Measurements from ENCODE around the gene HBE1.

The HBE1 gene

DNA sequence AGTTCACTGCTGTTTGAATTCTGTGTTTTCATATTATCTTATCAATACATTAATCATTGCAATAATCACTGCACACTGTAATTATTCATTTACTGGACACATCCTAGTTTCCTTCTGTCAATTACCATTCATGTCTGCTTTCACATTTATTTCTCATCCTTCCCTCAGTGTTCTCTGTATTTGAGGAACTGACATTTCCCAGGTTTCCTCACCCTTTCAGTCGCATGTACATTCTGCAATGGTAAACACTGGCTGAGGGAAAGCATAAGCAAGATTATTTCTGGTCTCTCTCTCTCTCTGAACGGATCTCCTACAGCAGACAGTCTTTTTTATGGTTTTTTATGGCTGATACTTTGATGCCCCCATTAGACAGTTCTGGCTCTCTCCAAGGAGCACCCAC is 31.3 kb downstream of the HBE1 start:
- no peak for FAIRE-seq
- DNase-seq (ENCODE audit: insufficient read length, low spot score), result no peak

DNA sequence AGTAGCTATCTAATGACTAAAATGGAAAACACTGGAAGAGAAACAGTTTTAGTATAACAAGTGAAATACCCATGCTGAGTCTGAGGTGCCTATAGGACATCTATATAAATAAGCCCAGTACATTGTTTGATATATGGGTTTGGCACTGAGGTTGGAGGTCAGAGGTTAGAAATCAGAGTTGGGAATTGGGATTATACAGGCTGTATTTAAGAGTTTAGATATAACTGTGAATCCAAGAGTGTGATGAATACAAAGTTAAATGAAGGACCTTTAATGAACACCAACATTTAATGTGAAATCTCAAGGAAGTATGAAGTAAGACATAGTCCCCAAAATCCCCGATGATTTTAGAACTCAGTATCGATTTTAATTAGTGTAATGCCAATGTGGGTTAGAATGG is 32.3 kb downstream of the HBE1 start:
- FAIRE-seq (no peak), DNase-seq (ENCODE audit: insufficient read length, low spot score) (no peak)

GRCh38 chr11:5235364-5236095 is 34.2 kb downstream of the HBE1 start:
- FAIRE-seq (no peak), DNase-seq (ENCODE audit: insufficient read length, low spot score) (no peak)

DNA sequence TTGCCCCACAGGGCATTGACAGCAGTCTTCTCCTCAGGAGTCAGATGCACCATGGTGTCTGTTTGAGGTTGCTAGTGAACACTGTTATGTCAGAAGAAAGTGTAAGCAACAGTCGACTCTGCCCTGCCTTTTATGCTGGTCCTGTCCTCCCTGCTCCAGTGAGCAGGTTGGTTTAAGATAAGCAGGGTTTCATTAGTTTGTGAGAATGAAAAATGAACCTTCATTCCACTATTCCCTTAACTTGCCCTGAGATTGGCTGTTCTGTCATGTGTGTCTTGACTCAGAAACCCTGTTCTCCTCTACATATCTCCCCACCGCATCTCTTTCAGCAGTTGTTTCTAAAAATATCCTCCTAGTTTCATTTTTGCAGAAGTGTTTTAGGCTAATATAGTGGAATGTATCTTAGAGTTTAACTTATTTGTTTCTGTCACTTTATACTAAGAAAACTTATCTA is 35.3 kb downstream of the HBE1 start, which contains the start of gene HBD:
Gene HBD (minus strand): TSS at position 103 of the 454 bp plus-strand sequence. CDS start 50 bp downstream, at position 53.
- DNase-seq (ENCODE audit: insufficient read length, low spot score), result no peak
- no peak for FAIRE-seq

- no peak for FAIRE-seq
- DNase-seq (ENCODE audit: insufficient read length, low spot score), result no peak
These were observed 36.4 kb downstream of the HBE1 start for GRCh38 chr11:5233307-5233706.

GRCh38 chr11:5232821-5233220 is 36.9 kb downstream of the HBE1 start:
- no peak for FAIRE-seq
- DNase-seq (ENCODE audit: insufficient read length, low spot score), result no peak

DNA sequence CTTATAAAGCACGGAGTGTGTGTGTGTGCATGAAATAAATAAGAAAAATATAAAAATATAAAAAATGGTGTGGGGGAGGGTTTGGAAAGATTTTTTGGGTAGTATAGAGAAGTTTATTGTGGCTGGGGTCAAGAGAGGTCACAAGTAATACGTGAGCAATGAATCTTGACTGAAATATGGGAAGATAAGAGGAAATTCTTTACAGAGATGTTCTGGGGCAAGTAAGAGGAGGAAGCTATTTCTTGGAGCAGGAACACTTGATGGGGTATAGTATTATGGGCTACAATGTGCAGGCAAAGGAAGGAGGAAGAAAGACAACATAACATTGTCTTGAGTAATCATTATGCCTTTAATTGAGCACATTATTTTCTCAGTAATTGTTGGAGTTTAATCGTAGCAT is 37.6 kb downstream of the HBE1 start:
- FAIRE-seq, result no peak
- no peak for DNase-seq (ENCODE audit: insufficient read length, low spot score)

DNA sequence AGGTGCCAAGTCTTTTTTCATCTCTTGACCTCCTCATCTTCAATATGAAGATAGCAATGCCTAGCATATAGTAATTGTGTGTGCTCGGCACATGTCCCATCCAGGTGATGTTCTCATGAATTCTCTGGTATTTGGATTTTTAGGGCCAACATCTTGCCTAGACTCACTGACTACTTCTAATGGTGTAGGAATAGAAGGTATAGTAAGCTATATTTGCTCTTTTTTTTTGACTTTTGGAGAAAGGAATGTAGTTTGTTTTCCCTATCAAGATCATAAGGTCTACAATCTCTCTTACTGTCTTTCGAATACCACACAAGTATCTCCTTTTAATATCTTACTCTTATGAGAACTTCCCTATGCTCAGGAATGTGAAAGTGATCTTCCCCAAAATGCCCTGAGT is 38.6 kb downstream of the HBE1 start:
- FAIRE-seq, result no peak
- DNase-seq (ENCODE audit: insufficient read length, low spot score), result no peak

- FAIRE-seq, result no peak
- DNase-seq (ENCODE audit: insufficient read length, low spot score), result no peak
These were observed 39.5 kb downstream of the HBE1 start for GRCh38 chr11:5230266-5230665.

DNA sequence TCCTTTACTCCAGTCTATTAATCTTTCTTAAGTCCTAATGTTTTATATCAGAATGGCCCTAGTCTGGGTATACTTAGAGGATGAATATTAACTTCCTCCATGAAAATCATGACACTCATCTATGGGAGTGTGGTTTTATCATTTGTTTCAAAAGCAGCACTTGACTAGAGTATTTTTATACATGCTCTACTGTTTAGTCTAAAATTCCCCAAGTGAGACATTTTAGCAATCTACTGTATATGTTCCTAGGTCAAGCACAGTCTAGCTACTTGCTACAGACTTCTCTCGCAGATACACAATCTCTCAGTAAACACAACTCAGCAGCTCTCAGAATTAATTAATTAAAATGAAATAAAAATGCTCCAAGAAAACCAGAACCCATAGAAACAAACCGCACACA is 39.9 kb downstream of the HBE1 start:
- FAIRE-seq, result no peak

DNA sequence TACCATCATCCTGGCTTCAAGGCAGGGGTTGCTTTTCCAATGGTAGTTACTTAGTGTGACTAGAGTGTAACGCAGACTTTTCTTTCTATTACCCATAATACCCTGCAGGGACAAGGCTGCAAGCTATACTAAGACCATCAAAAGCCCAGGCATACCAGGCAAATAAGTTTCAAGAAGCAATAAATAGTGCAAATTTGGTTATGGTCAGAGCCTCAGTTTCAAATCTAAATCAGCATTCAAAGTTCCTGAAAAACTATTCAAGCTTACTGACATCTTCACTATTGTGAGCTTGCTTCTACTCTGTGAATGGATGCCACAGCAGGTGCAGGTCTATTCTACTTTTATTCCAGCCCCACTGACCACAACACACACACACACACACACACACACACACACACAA is 40.4 kb downstream of the HBE1 start:
- DNase-seq (ENCODE audit: insufficient read length, low spot score), result no peak
- no peak for FAIRE-seq

More for the DNA sequence above, 39.9 kb downstream of the HBE1 start:
- DNase-seq (ENCODE audit: insufficient read length, low spot score), result no peak

GRCh38 chr11:5228124-5228523 is 41.6 kb downstream of the HBE1 start:
- FAIRE-seq, result no peak
- no peak for DNase-seq (ENCODE audit: insufficient read length, low spot score)

DNA sequence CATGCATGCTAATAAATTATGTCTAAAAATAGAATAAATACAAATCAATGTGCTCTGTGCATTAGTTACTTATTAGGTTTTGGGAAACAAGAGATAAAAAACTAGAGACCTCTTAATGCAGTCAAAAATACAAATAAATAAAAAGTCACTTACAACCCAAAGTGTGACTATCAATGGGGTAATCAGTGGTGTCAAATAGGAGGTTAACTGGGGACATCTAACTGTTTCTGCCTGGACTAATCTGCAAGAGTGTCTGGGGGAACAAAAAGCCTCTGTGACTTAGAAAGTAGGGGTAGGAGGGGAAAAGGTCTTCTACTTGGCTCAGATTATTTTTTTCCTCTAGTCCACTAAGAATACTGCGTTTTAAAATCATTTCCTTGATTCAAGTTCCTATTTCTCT is 42.1 kb downstream of the HBE1 start:
- FAIRE-seq, result no peak
- no peak for DNase-seq (ENCODE audit: insufficient read length, low spot score)

- DNase-seq (ENCODE audit: insufficient read length, low spot score), result no peak
- no peak for FAIRE-seq
These were observed 42.9 kb downstream of the HBE1 start, which contains the start of gene HBB for GRCh38 chr11:5226732-5227310. Gene HBB, minus strand, starts transcription at chr11:5227071. Its CDS starts 50 bp downstream, at chr11:5227021.

DNA sequence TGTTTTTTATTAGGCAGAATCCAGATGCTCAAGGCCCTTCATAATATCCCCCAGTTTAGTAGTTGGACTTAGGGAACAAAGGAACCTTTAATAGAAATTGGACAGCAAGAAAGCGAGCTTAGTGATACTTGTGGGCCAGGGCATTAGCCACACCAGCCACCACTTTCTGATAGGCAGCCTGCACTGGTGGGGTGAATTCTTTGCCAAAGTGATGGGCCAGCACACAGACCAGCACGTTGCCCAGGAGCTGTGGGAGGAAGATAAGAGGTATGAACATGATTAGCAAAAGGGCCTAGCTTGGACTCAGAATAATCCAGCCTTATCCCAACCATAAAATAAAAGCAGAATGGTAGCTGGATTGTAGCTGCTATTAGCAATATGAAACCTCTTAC is 44.3 kb downstream of the HBE1 start:
- no peak for DNase-seq (ENCODE audit: insufficient read length, low spot score)

DNA sequence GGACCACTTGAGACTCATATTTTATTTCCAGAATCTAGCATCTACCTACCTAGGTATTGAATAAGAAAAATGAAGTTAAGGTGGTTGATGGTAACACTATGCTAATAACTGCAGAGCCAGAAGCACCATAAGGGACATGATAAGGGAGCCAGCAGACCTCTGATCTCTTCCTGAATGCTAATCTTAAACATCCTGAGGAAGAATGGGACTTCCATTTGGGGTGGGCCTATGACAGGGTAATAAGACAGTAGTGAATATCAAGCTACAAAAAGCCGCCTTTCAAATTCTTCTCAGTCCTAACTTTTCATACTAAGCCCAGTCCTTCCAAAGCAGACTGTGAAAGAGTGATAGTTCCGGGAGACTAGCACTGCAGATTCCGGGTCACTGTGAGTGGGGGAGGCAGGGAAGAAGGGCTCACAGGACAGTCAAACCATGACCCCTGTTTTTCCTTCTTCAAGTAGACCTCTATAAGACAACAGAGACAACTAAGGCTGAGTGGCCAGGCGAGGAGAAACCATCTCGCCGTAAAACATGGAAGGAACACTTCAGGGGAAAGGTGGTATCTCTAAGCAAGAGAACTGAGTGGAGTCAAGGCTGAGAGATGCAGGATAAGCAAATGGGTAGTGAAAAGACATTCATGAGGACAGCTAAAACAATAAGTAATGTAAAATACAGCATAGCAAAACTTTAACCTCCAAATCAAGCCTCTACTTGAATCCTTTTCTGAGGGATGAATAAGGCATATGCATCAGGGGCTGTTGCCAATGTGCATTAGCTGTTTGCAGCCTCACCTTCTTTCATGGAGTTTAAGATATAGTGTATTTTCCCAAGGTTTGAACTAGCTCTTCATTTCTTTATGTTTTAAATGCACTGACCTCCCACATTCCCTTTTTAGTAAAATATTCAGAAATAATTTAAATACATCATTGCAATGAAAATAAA is 44.9 kb downstream of the HBE1 start:
- no peak for FAIRE-seq

More for the DNA sequence above, 44.3 kb downstream of the HBE1 start:
- FAIRE-seq, result no peak

GRCh38 chr11:5223686-5224085 is 46.1 kb downstream of the HBE1 start:
- FAIRE-seq, result no peak
- DNase-seq (ENCODE audit: insufficient read length, low spot score), result no peak

More for the DNA sequence above, 44.9 kb downstream of the HBE1 start:
- no peak for DNase-seq (ENCODE audit: insufficient read length, low spot score)

DNA sequence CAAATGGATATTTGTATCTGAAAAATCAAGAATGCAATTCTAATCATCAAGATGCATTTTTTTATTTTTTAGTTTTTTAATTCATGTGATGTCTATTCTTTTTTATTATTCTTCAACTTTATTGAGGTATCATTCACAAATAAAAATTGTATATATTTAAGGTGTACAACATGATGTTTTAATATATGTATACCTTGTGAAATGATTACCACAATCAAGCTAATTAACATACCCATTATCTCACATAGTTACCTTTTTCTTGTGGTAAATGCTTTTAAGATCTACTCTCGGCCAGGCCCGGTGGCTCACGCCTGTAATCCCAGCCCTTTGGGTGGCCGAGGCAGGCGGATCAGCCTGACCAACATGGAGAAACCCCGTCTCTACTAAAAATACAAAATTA is 46.6 kb downstream of the HBE1 start:
- FAIRE-seq, result no peak

More for the DNA sequence above, 46.6 kb downstream of the HBE1 start:
- DNase-seq (ENCODE audit: insufficient read length, low spot score), result no peak

All from HTR-8/SVneo (cell line).